ENCODE data around the gene DEAF1.
A peak's percentile ranks its signal among the peaks of the same experiment; 100 is the strongest.
"Not testable (repeated sequence)": the region's sequence is repeated elsewhere in the genome, so short reads cannot be mapped to it uniquely, and the experiment has no call there.

Gene DEAF1

GRCh38 chr11:694563-695287 is at the start of gene DEAF1:
DEAF1 (minus strand) TSS chr11:695222; CDS start chr11:695047, 175 bp downstream.
- peak; percentile 92 to 94 for DNase-seq (ENCODE audit: low read depth in 2 of 2)

GRCh38 chr11:742571-743201 is 47.7 kb upstream of the DEAF1 start:
- DNase-seq (ENCODE audit: low read depth in 2 of 2) = no peak

GRCh38 chr11:742156-742546 is 47.1 kb upstream of the DEAF1 start:
- DNase-seq (ENCODE audit: low read depth in 2 of 2) = no peak

- not testable (repeated sequence) for DNase-seq (ENCODE audit: low read depth in 2 of 2)
These were observed 42.9 kb upstream of the DEAF1 start for GRCh38 chr11:737899-738298.

GRCh38 chr11:737366-737765 is 42.3 kb upstream of the DEAF1 start:
- DNase-seq (ENCODE audit: low read depth in 2 of 2) = no peak

- DNase-seq (ENCODE audit: low read depth in 2 of 2) = not testable (repeated sequence)
These were observed 39.5 kb upstream of the DEAF1 start for GRCh38 chr11:734541-734940.

GRCh38 chr11:733072-733471 is 38.0 kb upstream of the DEAF1 start:
- no peak for DNase-seq (ENCODE audit: low read depth in 2 of 2)

- DNase-seq (ENCODE audit: low read depth in 2 of 2) = no peak
These were observed 34.6 kb upstream of the DEAF1 start for GRCh38 chr11:729492-730074.

- DNase-seq (ENCODE audit: low read depth in 2 of 2) = no peak
These were observed 34.0 kb upstream of the DEAF1 start for GRCh38 chr11:728901-729491.

GRCh38 chr11:727859-728748 is 33.1 kb upstream of the DEAF1 start:
- DNase-seq (ENCODE audit: low read depth in 2 of 2) = no peak

GRCh38 chr11:727281-727701 is 32.3 kb upstream of the DEAF1 start:
- no peak for DNase-seq (ENCODE audit: low read depth in 2 of 2)

GRCh38 chr11:726278-727220 is 31.5 kb upstream of the DEAF1 start:
- no peak for DNase-seq (ENCODE audit: low read depth in 2 of 2)

GRCh38 chr11:725624-726202 is 30.7 kb upstream of the DEAF1 start:
- DNase-seq (ENCODE audit: low read depth in 2 of 2) = no peak

- DNase-seq (ENCODE audit: low read depth in 2 of 2) = no peak
These were observed 29.9 kb upstream of the DEAF1 start for GRCh38 chr11:724778-725386.

GRCh38 chr11:724049-724777 is 29.2 kb upstream of the DEAF1 start:
- no peak for DNase-seq (ENCODE audit: low read depth in 2 of 2)

- DNase-seq (ENCODE audit: low read depth in 2 of 2) = peak in 1 of 2 experiments; percentile 16
These were observed 28.3 kb upstream of the DEAF1 start for GRCh38 chr11:723120-723883.

GRCh38 chr11:722346-722811 is 27.4 kb upstream of the DEAF1 start:
- no peak for DNase-seq (ENCODE audit: low read depth in 2 of 2)

GRCh38 chr11:721741-722345 is 26.8 kb upstream of the DEAF1 start:
- no peak for DNase-seq (ENCODE audit: low read depth in 2 of 2)
